Activated naive CD4-positive, alpha-beta T cell treated with anti-CD3 and anti-CD28 coated beads, Interleukin-2, amount 50 U/mL, for 72 hours (primary cell): Measurements from ENCODE around the gene CCDC69. TPM values are rescaled to one million over a fixed set of nuclear protein-coding genes. Genes with fewer than 3 reads are reported as not detected.
"Not testable (repeated sequence)": the region's sequence is repeated elsewhere in the genome, so short reads cannot be mapped to it uniquely, and the experiment has no call there.

Experiments used
- ATAC-seq, 2 donors: fragments of 150-1000 bp; cut with Tn5 transposase; 2 replicates each; pipeline ENCODE4 v1.10.0; 2021; ENCODE audit warnings: mild to moderate bottlenecking in 2 of 2, moderate library complexity in 2 of 2
- DNase-seq, 2 donors: peaks; one replicate each; pipeline ENCODE4 v3.0.0; 2021 to 2022; ENCODE audit warnings: low spot score in 2 of 2
- H3K27ac Mint-ChIP-seq, 2 donors: one replicate each; pipeline ENCODE4 v1.8.0; 2022; ENCODE audit warnings: mild to moderate bottlenecking in 2 of 2, mixed read lengths in 2 of 2
- H3K36me3 Mint-ChIP-seq, 2 donors: one replicate each; pipeline ENCODE4 v1.8.0; 2022; ENCODE audit warnings: mixed read lengths in 2 of 2
- H3K9me3 Mint-ChIP-seq, 2 donors: one replicate each; pipeline ENCODE4 v1.8.0; 2022; ENCODE audit warnings: mixed read lengths in 2 of 2
- total RNA-seq, 2 donors: library from RNA; stranded (reverse); gene quantifications; one replicate each; pipeline ENCODE4 v1.2.3, GENCODE V29; 2022

CCDC69 gene
- total RNA-seq, 2 donors from 2014 or later, result 21.0 to 23.8 TPM

GRCh38 chr5:151191661-151192060 is 32.2 kb downstream of the CCDC69 start:
- Mint-ChIP-seq H3K9me3 (peaks cover 19 to 41% of the 10 kb centered on the region in 2 donors), H3K36me3 (peaks cover 44 to 74% of the 10 kb centered on the region in 2 donors), H3K27ac (peak overlapping the region in 1 of 2 donors; percentile 74)
- DNase-seq (no peak), ATAC-seq (no peak)

GRCh38 chr5:151189151-151189550 is 34.7 kb downstream of the CCDC69 start:
- H3K36me3 Mint-ChIP-seq, result peaks cover 34 to 59% of the 10 kb centered on the region in 2 donors
- H3K27ac Mint-ChIP-seq, result peak overlapping the region in 1 of 2 donors; percentile 53

GRCh38 chr5:151186538-151186937 is 37.4 kb downstream of the CCDC69 start:
- peak overlapping the region; percentile 16 to 36 for H3K27ac Mint-ChIP-seq
- DNase-seq (no peak), ATAC-seq (no peak)
- H3K9me3 Mint-ChIP-seq, result peaks cover 16 to 24% of the 10 kb centered on the region in 2 donors
- peaks cover 31 to 35% of the 10 kb centered on the region in 2 donors for H3K36me3 Mint-ChIP-seq

More at GRCh38 chr5:151189151-151189550, 34.7 kb downstream of the CCDC69 start:
- DNase-seq, result no peak
- ATAC-seq, result no peak
- peaks cover 19 to 37% of the 10 kb centered on the region in 2 donors for H3K9me3 Mint-ChIP-seq

- peak overlapping the region in 1 of 2 donors; percentile 72 for H3K27ac Mint-ChIP-seq
- DNase-seq (no peak), ATAC-seq (no peak)
- peaks cover 26 to 30% of the 10 kb centered on the region in 2 donors for H3K36me3 Mint-ChIP-seq
- peaks cover 12 to 19% of the 10 kb centered on the region in 2 donors for H3K9me3 Mint-ChIP-seq
Observed at GRCh38 chr5:151186052-151186451, 37.8 kb downstream of the CCDC69 start.

- DNase-seq (no peak), ATAC-seq (no peak)
- Mint-ChIP-seq H3K27ac (no peak overlapping the region), H3K9me3 (peaks cover 7% of the 10 kb centered on the region in 2 donors), H3K36me3 (peaks cover 12 to 15% of the 10 kb centered on the region in 2 donors)
Observed at GRCh38 chr5:151184316-151185042, 39.4 kb downstream of the CCDC69 start.

GRCh38 chr5:151183456-151184245 is 40.2 kb downstream of the CCDC69 start:
- Mint-ChIP-seq H3K27ac (peak overlapping the region in 1 of 2 donors; percentile 68), H3K36me3 (peaks cover 4 to 10% of the 10 kb centered on the region in 2 donors), H3K9me3 (no peaks in the 10 kb centered on the region)
- DNase-seq (no peak), ATAC-seq (no peak)

- no peak for ATAC-seq
- peaks cover 0 to 2% of the 10 kb centered on the region in 2 donors for H3K9me3 Mint-ChIP-seq
- peaks cover 3 to 9% of the 10 kb centered on the region in 2 donors for H3K36me3 Mint-ChIP-seq
- DNase-seq, result no peak
- H3K27ac Mint-ChIP-seq, result peak overlapping the region in 1 of 2 donors; percentile 68
Observed at GRCh38 chr5:151182976-151183375, 40.9 kb downstream of the CCDC69 start.

GRCh38 chr5:151182524-151182900 is 41.4 kb downstream of the CCDC69 start:
- ATAC-seq, result no peak
- Mint-ChIP-seq H3K27ac (peak overlapping the region; percentile 68 to 95), H3K36me3 (peaks cover 0 to 5% of the 10 kb centered on the region in 2 donors), H3K9me3 (peaks cover 0 to 4% of the 10 kb centered on the region in 2 donors)
- DNase-seq, result no peak

GRCh38 chr5:151181818-151182523 is 41.9 kb downstream of the CCDC69 start:
- H3K27ac Mint-ChIP-seq, result peak overlapping the region; percentile 68 to 95
- DNase-seq (no peak), ATAC-seq (peak in 1 of 2 donors; percentile 53)
- H3K36me3 Mint-ChIP-seq, result peaks cover 0 to 5% of the 10 kb centered on the region in 2 donors
- H3K9me3 Mint-ChIP-seq, result peaks cover 0 to 4% of the 10 kb centered on the region in 2 donors

GRCh38 chr5:151180291-151180690 is 43.6 kb downstream of the CCDC69 start:
- Mint-ChIP-seq H3K36me3 (peaks cover 0 to 5% of the 10 kb centered on the region in 2 donors), H3K27ac (peak overlapping the region; percentile 68 to 79), H3K9me3 (peaks cover 0 to 4% of the 10 kb centered on the region in 2 donors)
- no peak for ATAC-seq
- no peak for DNase-seq

- peaks cover 0 to 5% of the 10 kb centered on the region in 2 donors for H3K36me3 Mint-ChIP-seq
- no peak for DNase-seq
Observed at GRCh38 chr5:151179489-151179840, 44.4 kb downstream of the CCDC69 start.

GRCh38 chr5:151178777-151179488 is 45.0 kb downstream of the CCDC69 start:
- ATAC-seq (no peak), DNase-seq (no peak)
- Mint-ChIP-seq H3K9me3 (peaks cover 0 to 4% of the 10 kb centered on the region in 2 donors), H3K27ac (peak overlapping the region in 1 of 2 donors; percentile 50), H3K36me3 (peaks cover 0 to 5% of the 10 kb centered on the region in 2 donors)

More at GRCh38 chr5:151179489-151179840, 44.4 kb downstream of the CCDC69 start:
- Mint-ChIP-seq H3K9me3 (peaks cover 0 to 4% of the 10 kb centered on the region in 2 donors), H3K27ac (peak overlapping the region in 1 of 2 donors; percentile 50)
- no peak for ATAC-seq

GRCh38 chr5:151178372-151178771 is 45.5 kb downstream of the CCDC69 start:
- H3K36me3 Mint-ChIP-seq, result peaks cover 0 to 5% of the 10 kb centered on the region in 2 donors
- DNase-seq, result no peak
- peaks cover 0 to 4% of the 10 kb centered on the region in 2 donors for H3K9me3 Mint-ChIP-seq
- H3K27ac Mint-ChIP-seq, result no peak overlapping the region
- ATAC-seq, result no peak

- H3K27ac Mint-ChIP-seq, DNase-seq, ATAC-seq, H3K36me3 Mint-ChIP-seq, H3K9me3 Mint-ChIP-seq: not testable (repeated sequence)
Observed at GRCh38 chr5:151176268-151176667, 47.6 kb downstream of the CCDC69 start.

- no peak for DNase-seq
- Mint-ChIP-seq H3K9me3 (peaks cover 0 to 4% of the 10 kb centered on the region in 2 donors), H3K36me3 (peaks cover 0 to 5% of the 10 kb centered on the region in 2 donors), H3K27ac (no peak overlapping the region)
- no peak for ATAC-seq
Observed at GRCh38 chr5:151174612-151175101, 49.2 kb downstream of the CCDC69 start.
